WTC11 (cell line): ENCODE data around the gene NR2F1.

Experiments
- CTCF ChIP-seq: fragments of 200-600 bp; IDR thresholded peaks from 2 replicates; pipeline ENCODE4 v1.8.0; 2022; ENCODE audit warnings: antibody characterized with exemption
- ELF4 ChIP-seq: sonication (generic); formaldehyde crosslinking; IDR thresholded peaks from 2 replicates; pipeline ENCODE4 v1.8.1; 2022; ENCODE audit warnings: low read depth, mild to moderate bottlenecking, moderate library complexity, missing genetic modification reagents
- IRF1 ChIP-seq: sonication (generic); formaldehyde crosslinking; IDR thresholded peaks from 2 replicates; pipeline ENCODE4 v1.8.0; 2023; ENCODE audit warnings: missing genetic modification reagents
- NR2C2 ChIP-seq: sonication (generic); formaldehyde crosslinking; IDR thresholded peaks from 2 replicates; pipeline ENCODE4 v1.8.0; 2022; ENCODE audit warnings: mild to moderate bottlenecking, missing genetic modification reagents
- TCF7 ChIP-seq: sonication (generic); formaldehyde crosslinking; IDR thresholded peaks from 2 replicates; pipeline ENCODE4 v1.8.0; 2022; ENCODE audit warnings: mild to moderate bottlenecking, low read depth, missing genetic modification reagents, moderate library complexity
- TEAD4 ChIP-seq: sonication (generic); formaldehyde crosslinking; IDR thresholded peaks from 2 replicates; pipeline ENCODE4 v1.8.0; 2022; ENCODE audit warnings: mild to moderate bottlenecking, missing genetic modification reagents
- ZBTB43 ChIP-seq: sonication (generic); formaldehyde crosslinking; IDR thresholded peaks from 2 replicates; pipeline ENCODE4 v1.8.1; 2023; ENCODE audit warnings: mild to moderate bottlenecking, missing genetic modification reagents
- ZNF263 ChIP-seq: sonication (generic); formaldehyde crosslinking; IDR thresholded peaks from 2 replicates; pipeline ENCODE4 v1.8.1; 2022; ENCODE audit warnings: low read depth, mild to moderate bottlenecking, moderate library complexity, missing genetic modification reagents
- ZNF532 ChIP-seq: fragments of 250-450 bp; sonication (Bioruptor Pico); IDR thresholded peaks from 2 replicates; pipeline ENCODE4 v1.9.0; 2021; ENCODE audit warnings: mild to moderate bottlenecking, borderline replicate concordance
- ZNF671 ChIP-seq: fragments of 250-450 bp; sonication (Bioruptor Pico); IDR thresholded peaks from 2 replicates; pipeline ENCODE4 v1.8.0; 2021; ENCODE audit warnings: mild to moderate bottlenecking

GRCh38 chr5:93577854-93578812 lies 4.9 kb upstream of the NR2F1 start:
- TF ChIP-seq CTCF (no peak), TCF7 (CRISPR knock-in tag) (no peak), ELF4 (CRISPR knock-in tag) (no peak), ZNF532 (CRISPR knock-in tag) (no peak), IRF1 (CRISPR knock-in tag) (no peak), ZNF263 (CRISPR knock-in tag) (no peak), ZNF671 (no peak), NR2C2 (CRISPR knock-in tag) (no peak), TEAD4 (CRISPR knock-in tag) (no peak), ZBTB43 (CRISPR knock-in tag) (no peak)
